ENCODE data around the gene THSD4.

- no peak for TF ChIP-seq ZFX (IDR thresholded peaks at IDR 0.05)
- TF ChIP-seq, protein P1, sequence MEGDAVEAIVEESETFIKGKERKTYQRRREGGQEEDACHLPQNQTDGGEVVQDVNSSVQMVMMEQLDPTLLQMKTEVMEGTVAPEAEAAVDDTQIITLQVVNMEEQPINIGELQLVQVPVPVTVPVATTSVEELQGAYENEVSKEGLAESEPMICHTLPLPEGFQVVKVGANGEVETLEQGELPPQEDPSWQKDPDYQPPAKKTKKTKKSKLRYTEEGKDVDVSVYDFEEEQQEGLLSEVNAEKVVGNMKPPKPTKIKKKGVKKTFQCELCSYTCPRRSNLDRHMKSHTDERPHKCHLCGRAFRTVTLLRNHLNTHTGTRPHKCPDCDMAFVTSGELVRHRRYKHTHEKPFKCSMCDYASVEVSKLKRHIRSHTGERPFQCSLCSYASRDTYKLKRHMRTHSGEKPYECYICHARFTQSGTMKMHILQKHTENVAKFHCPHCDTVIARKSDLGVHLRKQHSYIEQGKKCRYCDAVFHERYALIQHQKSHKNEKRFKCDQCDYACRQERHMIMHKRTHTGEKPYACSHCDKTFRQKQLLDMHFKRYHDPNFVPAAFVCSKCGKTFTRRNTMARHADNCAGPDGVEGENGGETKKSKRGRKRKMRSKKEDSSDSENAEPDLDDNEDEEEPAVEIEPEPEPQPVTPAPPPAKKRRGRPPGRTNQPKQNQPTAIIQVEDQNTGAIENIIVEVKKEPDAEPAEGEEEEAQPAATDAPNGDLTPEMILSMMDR (conservative IDR thresholded peaks at IDR 0.05), result no peak
Observed at GRCh38 chr15:71760852-71761251, 645.6 kb downstream of the THSD4 start.

Data from C4-2B (cell line).